Measurements from ENCODE around the gene ENTHD1. TPM values are rescaled to one million over a fixed set of nuclear protein-coding genes. Genes with fewer than 3 reads are reported as not detected.
"Not testable (repeated sequence)": the region's sequence is repeated elsewhere in the genome, so short reads cannot be mapped to it uniquely, and the experiment has no call there.

ENTHD1 gene
- polyA plus RNA-seq, 1 donor from 2014 or later: not detected

DNA sequence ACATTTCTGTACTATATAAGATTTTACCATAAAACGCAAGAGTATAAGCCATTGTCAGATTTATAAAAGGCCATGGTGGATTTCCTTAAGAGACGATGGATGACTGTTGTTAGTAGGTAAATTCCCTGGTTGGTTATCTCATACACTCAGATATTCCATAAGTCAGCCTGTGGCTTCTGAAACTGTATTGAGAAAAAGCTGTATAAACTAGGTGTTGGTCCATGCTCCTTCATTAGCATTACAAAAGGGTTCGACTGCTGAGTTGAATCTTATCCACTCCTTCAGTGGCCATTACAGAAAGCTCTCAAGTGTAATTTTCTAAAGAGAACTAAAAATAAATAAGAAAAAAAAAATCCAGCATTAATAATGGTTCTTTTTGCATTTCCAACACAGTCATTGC, 12.6 kb upstream of the ENTHD1 start:
- H3K27ac ChIP-seq (ENCODE audit: low read length): no peak overlapping the region
- no peak overlapping the region for H3K4me3 ChIP-seq (ENCODE audit: low read length)
- no peaks in the 10 kb centered on the region for H3K27me3 ChIP-seq (ENCODE audit: insufficient read depth, low read depth, low read length)
- no peak overlapping the region for H3K4me2 ChIP-seq (ENCODE audit: low read length)
- H3K36me3 ChIP-seq (ENCODE audit: insufficient read depth, low read length): no peaks in the 10 kb centered on the region
- H3K9ac ChIP-seq (ENCODE audit: low read length): no peak overlapping the region
- no peaks in the 10 kb centered on the region for H3K9me2 ChIP-seq (ENCODE audit: insufficient read depth, low read length)
- no peak for TF ChIP-seq EZH2 (IDR thresholded peaks at IDR 0.05; ENCODE audit: borderline replicate concordance, insufficient read depth, low read length, poor library complexity, severe bottlenecking)
- no peak for TF ChIP-seq POLR2AphosphoS5 (IDR thresholded peaks at IDR 0.05)
- H2AFZ ChIP-seq (ENCODE audit: low read depth, low read length): no peak overlapping the region
- H3F3A ChIP-seq (ENCODE audit: insufficient read depth, low read length, poor library complexity, severe bottlenecking): no peaks in the 10 kb centered on the region
- no peaks in the 10 kb centered on the region for H3K79me2 ChIP-seq (replicated peaks; ENCODE audit: insufficient read depth, low read length)
- H4K20me1 ChIP-seq (ENCODE audit: insufficient read depth): no peaks in the 10 kb centered on the region
- H3K9me3 ChIP-seq (ENCODE audit: low read length): no peaks in the 10 kb centered on the region

DNA sequence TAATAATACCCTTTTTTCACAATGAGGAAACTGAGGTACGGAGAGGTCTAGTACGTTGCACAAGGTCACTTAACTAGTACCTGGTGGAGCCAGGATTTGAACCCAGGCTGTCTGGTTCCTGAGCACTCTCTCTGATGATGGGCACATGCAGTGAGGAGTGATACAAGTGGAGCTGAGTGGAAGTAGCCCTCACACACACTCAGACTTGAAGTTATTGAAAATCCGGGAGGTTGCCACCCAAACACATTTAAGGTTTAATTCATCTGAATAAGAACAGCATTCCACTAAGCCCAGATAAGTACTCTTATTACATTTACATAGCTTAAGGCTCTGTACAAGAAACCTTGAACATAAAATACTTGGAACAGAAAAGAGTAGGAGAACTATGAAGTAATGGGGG, 12.1 kb upstream of the ENTHD1 start:
- Histone ChIP-seq H3K27me3 (ENCODE audit: insufficient read depth, low read depth, low read length) (no peaks in the 10 kb centered on the region), H3K4me3 (ENCODE audit: low read length) (no peak overlapping the region), H3K9me3 (ENCODE audit: low read length) (no peaks in the 10 kb centered on the region), H3K9ac (ENCODE audit: low read length) (no peak overlapping the region), H3K4me2 (ENCODE audit: low read length) (no peak overlapping the region), H3K36me3 (ENCODE audit: insufficient read depth, low read length) (no peaks in the 10 kb centered on the region), H3K79me2 (replicated peaks; ENCODE audit: insufficient read depth, low read length) (no peaks in the 10 kb centered on the region), H4K20me1 (ENCODE audit: insufficient read depth) (no peaks in the 10 kb centered on the region), H2AFZ (ENCODE audit: low read depth, low read length) (no peak overlapping the region), H3K27ac (ENCODE audit: low read length) (no peak overlapping the region), H3F3A (ENCODE audit: insufficient read depth, low read length, poor library complexity, severe bottlenecking) (no peaks in the 10 kb centered on the region), H3K9me2 (ENCODE audit: insufficient read depth, low read length) (no peaks in the 10 kb centered on the region)
- TF ChIP-seq, protein P1, sequence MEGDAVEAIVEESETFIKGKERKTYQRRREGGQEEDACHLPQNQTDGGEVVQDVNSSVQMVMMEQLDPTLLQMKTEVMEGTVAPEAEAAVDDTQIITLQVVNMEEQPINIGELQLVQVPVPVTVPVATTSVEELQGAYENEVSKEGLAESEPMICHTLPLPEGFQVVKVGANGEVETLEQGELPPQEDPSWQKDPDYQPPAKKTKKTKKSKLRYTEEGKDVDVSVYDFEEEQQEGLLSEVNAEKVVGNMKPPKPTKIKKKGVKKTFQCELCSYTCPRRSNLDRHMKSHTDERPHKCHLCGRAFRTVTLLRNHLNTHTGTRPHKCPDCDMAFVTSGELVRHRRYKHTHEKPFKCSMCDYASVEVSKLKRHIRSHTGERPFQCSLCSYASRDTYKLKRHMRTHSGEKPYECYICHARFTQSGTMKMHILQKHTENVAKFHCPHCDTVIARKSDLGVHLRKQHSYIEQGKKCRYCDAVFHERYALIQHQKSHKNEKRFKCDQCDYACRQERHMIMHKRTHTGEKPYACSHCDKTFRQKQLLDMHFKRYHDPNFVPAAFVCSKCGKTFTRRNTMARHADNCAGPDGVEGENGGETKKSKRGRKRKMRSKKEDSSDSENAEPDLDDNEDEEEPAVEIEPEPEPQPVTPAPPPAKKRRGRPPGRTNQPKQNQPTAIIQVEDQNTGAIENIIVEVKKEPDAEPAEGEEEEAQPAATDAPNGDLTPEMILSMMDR (IDR thresholded peaks at IDR 0.05; ENCODE audit: poor library complexity, severe bottlenecking): no peak
- TF ChIP-seq EP300 (conservative IDR thresholded peaks at IDR 0.05; ENCODE audit: poor library complexity, severe bottlenecking): no peak
- TF ChIP-seq MXI1 (conservative IDR thresholded peaks at IDR 0.05; ENCODE audit: poor library complexity, severe bottlenecking): no peak
- TF ChIP-seq TAF1 (IDR thresholded peaks at IDR 0.05; ENCODE audit: low read depth): no peak
- TF ChIP-seq, protein P2, sequence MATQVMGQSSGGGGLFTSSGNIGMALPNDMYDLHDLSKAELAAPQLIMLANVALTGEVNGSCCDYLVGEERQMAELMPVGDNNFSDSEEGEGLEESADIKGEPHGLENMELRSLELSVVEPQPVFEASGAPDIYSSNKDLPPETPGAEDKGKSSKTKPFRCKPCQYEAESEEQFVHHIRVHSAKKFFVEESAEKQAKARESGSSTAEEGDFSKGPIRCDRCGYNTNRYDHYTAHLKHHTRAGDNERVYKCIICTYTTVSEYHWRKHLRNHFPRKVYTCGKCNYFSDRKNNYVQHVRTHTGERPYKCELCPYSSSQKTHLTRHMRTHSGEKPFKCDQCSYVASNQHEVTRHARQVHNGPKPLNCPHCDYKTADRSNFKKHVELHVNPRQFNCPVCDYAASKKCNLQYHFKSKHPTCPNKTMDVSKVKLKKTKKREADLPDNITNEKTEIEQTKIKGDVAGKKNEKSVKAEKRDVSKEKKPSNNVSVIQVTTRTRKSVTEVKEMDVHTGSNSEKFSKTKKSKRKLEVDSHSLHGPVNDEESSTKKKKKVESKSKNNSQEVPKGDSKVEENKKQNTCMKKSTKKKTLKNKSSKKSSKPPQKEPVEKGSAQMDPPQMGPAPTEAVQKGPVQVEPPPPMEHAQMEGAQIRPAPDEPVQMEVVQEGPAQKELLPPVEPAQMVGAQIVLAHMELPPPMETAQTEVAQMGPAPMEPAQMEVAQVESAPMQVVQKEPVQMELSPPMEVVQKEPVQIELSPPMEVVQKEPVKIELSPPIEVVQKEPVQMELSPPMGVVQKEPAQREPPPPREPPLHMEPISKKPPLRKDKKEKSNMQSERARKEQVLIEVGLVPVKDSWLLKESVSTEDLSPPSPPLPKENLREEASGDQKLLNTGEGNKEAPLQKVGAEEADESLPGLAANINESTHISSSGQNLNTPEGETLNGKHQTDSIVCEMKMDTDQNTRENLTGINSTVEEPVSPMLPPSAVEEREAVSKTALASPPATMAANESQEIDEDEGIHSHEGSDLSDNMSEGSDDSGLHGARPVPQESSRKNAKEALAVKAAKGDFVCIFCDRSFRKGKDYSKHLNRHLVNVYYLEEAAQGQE (IDR thresholded peaks at IDR 0.05; ENCODE audit: borderline replicate concordance): no peak
- no peak for TF ChIP-seq POLR2AphosphoS5 (IDR thresholded peaks at IDR 0.05)
- TF ChIP-seq SMC3 (conservative IDR thresholded peaks at IDR 0.05; ENCODE audit: poor library complexity): no peak
- no peak for TF ChIP-seq RAD21 (conservative IDR thresholded peaks at IDR 0.05)
- TF ChIP-seq EZH2 (IDR thresholded peaks at IDR 0.05; ENCODE audit: borderline replicate concordance, insufficient read depth, low read length, poor library complexity, severe bottlenecking): no peak

DNA sequence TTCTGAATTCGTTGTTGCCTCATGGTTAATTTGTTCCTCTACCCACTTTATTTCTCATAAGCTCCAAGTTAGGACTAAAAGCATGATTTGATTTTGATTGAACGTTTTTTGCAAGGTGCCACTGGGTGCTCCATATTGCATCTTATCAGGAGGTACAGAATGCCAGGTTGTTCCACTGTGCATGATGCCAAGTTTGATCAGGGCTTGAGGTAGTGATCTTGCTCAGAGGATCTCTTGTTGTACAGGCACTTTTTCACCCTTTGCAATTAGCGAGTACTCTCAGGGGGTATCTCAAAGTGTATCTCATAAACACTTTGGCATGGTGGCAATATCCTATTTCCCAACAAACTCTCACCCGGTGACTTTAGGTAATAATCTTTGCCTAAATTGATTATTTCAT, 11.3 kb upstream of the ENTHD1 start:
- no peak for TF ChIP-seq EZH2 (IDR thresholded peaks at IDR 0.05; ENCODE audit: borderline replicate concordance, insufficient read depth, low read length, poor library complexity, severe bottlenecking)
- TF ChIP-seq POLR2AphosphoS5 (IDR thresholded peaks at IDR 0.05): no peak
- no peak for TF ChIP-seq RAD21 (conservative IDR thresholded peaks at IDR 0.05)
- TF ChIP-seq SMC3 (conservative IDR thresholded peaks at IDR 0.05; ENCODE audit: poor library complexity): no peak
- TF ChIP-seq, protein P1 (IDR thresholded peaks at IDR 0.05; ENCODE audit: poor library complexity, severe bottlenecking): no peak
- no peak for TF ChIP-seq TAF1 (IDR thresholded peaks at IDR 0.05; ENCODE audit: low read depth)
- no peaks in the 10 kb centered on the region for H3K9me2 ChIP-seq (ENCODE audit: insufficient read depth, low read length)
- H3K9ac ChIP-seq (ENCODE audit: low read length): no peak overlapping the region
- no peaks in the 10 kb centered on the region for H3K79me2 ChIP-seq (replicated peaks; ENCODE audit: insufficient read depth, low read length)
- H2AFZ ChIP-seq (ENCODE audit: low read depth, low read length): no peak overlapping the region
- no peak overlapping the region for H3K4me3 ChIP-seq (ENCODE audit: low read length)
- no peaks in the 10 kb centered on the region for H3K9me3 ChIP-seq (ENCODE audit: low read length)
- no peaks in the 10 kb centered on the region for H4K20me1 ChIP-seq (ENCODE audit: insufficient read depth)
- no peaks in the 10 kb centered on the region for H3F3A ChIP-seq (ENCODE audit: insufficient read depth, low read length, poor library complexity, severe bottlenecking)
- no peak overlapping the region for H3K4me2 ChIP-seq (ENCODE audit: low read length)
- no peak overlapping the region for H3K27ac ChIP-seq (ENCODE audit: low read length)
- H3K27me3 ChIP-seq (ENCODE audit: insufficient read depth, low read depth, low read length): no peaks in the 10 kb centered on the region
- no peaks in the 10 kb centered on the region for H3K36me3 ChIP-seq (ENCODE audit: insufficient read depth, low read length)

DNA sequence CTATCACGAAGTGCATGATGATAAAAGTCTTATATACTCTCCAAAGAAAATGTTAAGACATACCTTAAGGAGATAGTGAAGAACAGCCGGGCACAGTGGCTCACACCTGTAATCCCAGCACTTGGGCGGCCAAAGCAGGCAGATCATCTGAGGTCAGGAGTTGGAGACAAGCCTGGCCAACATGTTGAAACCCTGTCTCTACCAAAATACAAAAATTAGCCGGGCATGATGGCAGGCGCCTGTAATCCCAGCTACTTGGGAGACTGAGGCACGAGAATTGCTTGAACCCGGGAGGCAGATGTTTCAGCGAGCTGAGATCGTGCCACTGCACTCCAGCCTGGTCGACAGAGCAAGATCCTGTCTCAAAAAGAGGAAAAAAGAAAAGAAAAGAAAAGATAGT, 10.5 kb upstream of the ENTHD1 start:
- H3K9ac ChIP-seq (ENCODE audit: low read length); H3K36me3 ChIP-seq (ENCODE audit: insufficient read depth, low read length); H3K9me3 ChIP-seq (ENCODE audit: low read length); H3K4me2 ChIP-seq (ENCODE audit: low read length); H3F3A ChIP-seq (ENCODE audit: insufficient read depth, low read length, poor library complexity, severe bottlenecking); H2AFZ ChIP-seq (ENCODE audit: low read depth, low read length); H3K4me3 ChIP-seq (ENCODE audit: low read length); H3K9me2 ChIP-seq (ENCODE audit: insufficient read depth, low read length); H3K27me3 ChIP-seq (ENCODE audit: insufficient read depth, low read depth, low read length); H3K27ac ChIP-seq (ENCODE audit: low read length); H4K20me1 ChIP-seq (ENCODE audit: insufficient read depth); H3K79me2 ChIP-seq (replicated peaks; ENCODE audit: insufficient read depth, low read length): not testable (repeated sequence)
